GM21717 (cell line): Measurements from ENCODE around the gene LENEP.

ENCODE experiments used
- ATAC-seq: cut with Tn5 transposase; IDR thresholded peaks from one replicate; pipeline ENCODE4 v1.9.1; 2021; ENCODE audit warnings: mild to moderate bottlenecking, moderate library complexity; ENCODE audit not compliant: unreplicated experiment

The LENEP gene

GRCh38 chr1:154993572-154994268 lies at the start of gene LENEP:
Gene LENEP, plus strand, starts transcription at chr1:154993586. Its CDS starts 22 bp downstream, at chr1:154993608.
- ATAC-seq: no peak

GRCh38 chr1:154943649-154944400 lies 49.6 kb upstream of the LENEP start:
- no peak for ATAC-seq

- ATAC-seq: no peak
Observed at GRCh38 chr1:154944401-154945159, 48.8 kb upstream of the LENEP start.

- no peak for ATAC-seq
Observed at GRCh38 chr1:154945160-154945961, 48.0 kb upstream of the LENEP start.

- ATAC-seq: no peak
Observed at GRCh38 chr1:154945962-154946850, 47.2 kb upstream of the LENEP start.

GRCh38 chr1:154948079-154948478 lies 45.3 kb upstream of the LENEP start:
- no peak for ATAC-seq

- no peak for ATAC-seq
Observed at GRCh38 chr1:154951901-154952657, 41.3 kb upstream of the LENEP start.

- ATAC-seq: no peak
Observed at GRCh38 chr1:154952664-154953063, 40.7 kb upstream of the LENEP start.

- ATAC-seq: no peak
Observed at GRCh38 chr1:154953611-154954038, 39.8 kb upstream of the LENEP start.

GRCh38 chr1:154954541-154954940 lies 38.8 kb upstream of the LENEP start:
- no peak for ATAC-seq

GRCh38 chr1:154955039-154955717 lies 38.2 kb upstream of the LENEP start:
- ATAC-seq: no peak

GRCh38 chr1:154955718-154956543 lies 37.5 kb upstream of the LENEP start, which contains the start of gene PBXIP1:
Gene PBXIP1, minus strand, starts transcription at chr1:154956099. Its CDS starts 2,378 bp downstream, at chr1:154953721.
- ATAC-seq: no peak

GRCh38 chr1:154956544-154956941 lies 36.8 kb upstream of the LENEP start:
- no peak for ATAC-seq

- no peak for ATAC-seq
Observed at GRCh38 chr1:154957091-154957657, 36.2 kb upstream of the LENEP start.

GRCh38 chr1:154958036-154958435 lies 35.4 kb upstream of the LENEP start:
- ATAC-seq: no peak

GRCh38 chr1:154958681-154959425 lies 34.5 kb upstream of the LENEP start:
- no peak for ATAC-seq

- ATAC-seq: no peak
Observed at GRCh38 chr1:154959426-154959780, 34.0 kb upstream of the LENEP start.
